SW480 (cell line): ENCODE measurements around the gene TUBGCP5.
"Not testable (repeated sequence)": the region's sequence is repeated elsewhere in the genome, so short reads cannot be mapped to it uniquely, and the experiment has no call there.

Experiments
- DNase-seq: peaks from one replicate; pipeline ENCODE4 v3.0.0-alpha.2; 2016; ENCODE audit warnings: low spot score

The TUBGCP5 gene

GRCh38 chr15:23041736-23042135, 2.4 kb upstream of the TUBGCP5 start:
- DNase-seq = not testable (repeated sequence)

DNA sequence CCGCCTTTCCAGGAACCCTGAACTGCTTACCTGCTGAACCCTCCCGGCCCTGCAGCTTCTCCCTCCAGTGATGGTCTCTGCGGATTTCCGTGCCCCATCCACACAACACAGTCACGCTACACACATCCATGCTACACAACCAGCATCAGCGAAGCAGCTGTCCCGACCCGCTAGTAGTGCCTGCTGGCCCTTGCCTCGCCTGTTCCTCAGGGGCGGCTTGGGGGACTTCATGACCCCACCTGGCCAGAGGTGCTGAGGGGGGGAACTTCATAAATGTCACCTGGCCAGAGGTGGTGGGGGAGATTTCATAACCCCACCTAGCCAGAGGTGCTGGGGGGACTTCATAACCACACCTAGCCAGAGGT, 530 bp upstream of the TUBGCP5 start:
- DNase-seq = no peak

- peak; percentile 41 for DNase-seq
These were observed 635 bp downstream of the TUBGCP5 start for GRCh38 chr15:23038726-23039142.

GRCh38 chr15:23035964-23036566, 3.3 kb downstream of the TUBGCP5 start:
- DNase-seq = peak; percentile 29

DNA sequence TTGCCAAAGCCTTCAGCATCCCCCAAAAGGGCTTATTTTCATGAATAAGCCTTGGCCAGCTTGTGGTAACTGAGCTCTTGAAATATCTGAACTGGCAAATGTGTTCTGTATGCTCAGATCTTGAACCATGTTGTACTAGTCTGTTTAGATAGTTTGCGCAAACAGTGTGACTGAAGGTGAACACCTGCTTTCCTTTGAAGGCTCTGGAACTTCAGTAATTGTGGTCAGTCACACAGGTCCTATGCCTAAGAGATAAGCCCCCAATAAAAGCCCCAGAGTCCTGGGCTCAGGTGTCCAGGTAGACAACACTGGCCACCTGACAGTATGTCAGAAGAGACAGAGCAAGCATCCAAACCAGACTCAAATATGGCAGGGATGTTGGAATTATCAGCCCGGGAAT, 5.4 kb downstream of the TUBGCP5 start:
- no peak for DNase-seq

DNA sequence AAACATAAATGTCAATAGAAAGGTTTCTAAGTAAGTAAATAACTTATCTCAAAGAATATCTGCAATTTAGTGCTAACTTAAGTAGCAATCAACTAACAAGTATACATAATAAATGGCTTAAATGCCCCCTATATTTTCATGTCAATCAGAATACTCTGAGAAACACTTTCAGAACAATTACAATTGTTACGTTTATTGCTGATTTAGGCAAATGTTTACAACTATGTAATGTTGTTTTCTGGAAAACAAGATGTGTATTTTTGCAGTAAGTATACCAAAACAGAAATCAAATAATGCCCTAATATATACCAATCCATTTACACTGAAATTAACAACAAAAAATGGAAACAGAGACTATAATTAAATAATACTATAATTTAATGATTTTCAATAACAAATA, 13.2 kb downstream of the TUBGCP5 start:
- DNase-seq = no peak

DNA sequence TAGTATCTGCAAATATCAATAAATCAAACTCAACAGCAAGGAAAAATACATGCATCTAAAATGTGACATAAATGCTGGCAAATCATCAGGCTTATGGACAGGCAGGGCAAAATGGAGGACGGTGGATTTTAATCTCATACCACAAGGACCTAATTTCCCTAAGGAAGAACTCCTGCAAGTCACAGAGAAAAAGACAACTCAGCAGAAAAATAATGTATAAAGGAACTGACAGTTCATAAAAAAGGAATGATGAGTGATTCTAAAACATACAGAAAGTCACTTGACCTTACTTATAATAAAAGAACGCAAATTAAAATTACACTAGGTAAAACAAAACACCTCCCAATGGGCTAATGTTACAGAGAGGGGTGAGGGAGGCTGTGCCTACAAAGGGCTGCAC, 17.2 kb downstream of the TUBGCP5 start:
- DNase-seq = no peak

DNA sequence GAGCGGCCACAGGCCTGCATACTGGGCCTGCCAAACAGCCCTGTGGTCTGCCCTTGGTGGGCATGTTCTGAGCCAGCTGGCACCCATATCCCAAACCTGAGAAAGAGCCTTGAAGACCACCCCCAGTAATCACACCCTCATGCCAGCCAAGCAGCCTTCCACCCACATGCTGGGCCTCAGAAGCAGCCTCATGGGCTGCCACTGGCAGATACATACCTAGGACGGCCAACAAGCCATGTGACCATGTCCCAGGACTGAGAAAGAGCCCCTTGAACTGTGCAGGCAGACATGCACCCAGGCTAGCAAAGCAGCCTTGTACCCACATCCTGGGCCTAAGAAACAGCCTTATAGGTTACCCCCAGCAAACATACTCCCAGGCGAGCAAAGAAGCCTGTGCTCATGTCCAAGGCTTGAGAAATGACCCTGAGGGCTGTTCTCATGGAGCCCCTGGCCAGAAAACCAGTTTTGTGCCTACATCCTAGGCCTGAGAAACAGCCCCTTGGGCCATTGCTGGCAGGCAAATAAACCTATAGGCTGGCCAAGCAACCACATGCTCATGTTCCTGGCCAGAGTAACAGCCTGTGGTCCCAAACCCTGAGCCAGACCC, 24.9 kb downstream of the TUBGCP5 start:
- DNase-seq = no peak

- DNase-seq = no peak
These were observed 25.7 kb downstream of the TUBGCP5 start for GRCh38 chr15:23013681-23014080.

- not testable (repeated sequence) for DNase-seq
These were observed 26.8 kb downstream of the TUBGCP5 start for GRCh38 chr15:23012616-23013015.

- no peak for DNase-seq
These were observed 35.6 kb downstream of the TUBGCP5 start for GRCh38 chr15:23003736-23004135.

DNA sequence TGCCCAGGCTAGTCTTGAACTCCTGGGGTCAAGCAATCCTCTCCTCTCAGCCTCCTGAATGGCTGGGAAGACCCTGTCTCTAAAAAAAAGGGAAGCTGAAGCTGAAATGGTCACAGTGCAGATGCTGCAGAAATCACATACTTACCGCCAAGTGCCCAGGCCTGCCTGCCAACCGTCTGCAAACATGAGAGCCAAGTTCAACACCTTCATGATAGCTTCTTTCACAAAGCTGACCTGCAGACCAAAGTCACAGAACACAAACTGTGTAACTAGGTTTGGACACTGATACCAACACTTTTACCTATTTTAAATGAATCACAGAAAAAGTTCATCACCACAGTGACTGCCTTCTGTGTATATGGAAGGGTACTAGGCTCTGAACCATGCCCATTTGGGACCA, 36.4 kb downstream of the TUBGCP5 start:
- DNase-seq = no peak

DNA sequence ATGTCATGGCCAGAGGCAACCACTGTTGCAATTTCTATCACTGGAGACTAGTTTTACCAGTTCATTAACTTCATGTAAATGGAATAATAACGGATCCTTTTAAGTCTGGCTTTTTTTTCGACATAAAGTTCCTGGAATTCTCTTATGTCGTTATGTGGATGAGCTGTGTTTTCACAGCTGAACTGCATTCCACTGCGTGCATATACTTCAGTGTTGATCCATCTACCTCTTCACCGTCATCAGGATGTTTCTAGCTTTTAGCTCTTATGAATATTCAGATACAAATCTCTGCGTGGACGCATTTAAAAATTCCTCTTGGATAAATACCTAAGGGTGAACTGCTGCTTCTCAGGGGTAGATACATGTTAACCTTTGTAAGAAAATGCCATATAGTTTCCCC, 43.6 kb downstream of the TUBGCP5 start:
- no peak for DNase-seq

- DNase-seq = no peak
These were observed 47.4 kb downstream of the TUBGCP5 start for GRCh38 chr15:22992024-22992326.

- peak; percentile 9 for DNase-seq
These were observed 49.5 kb downstream of the TUBGCP5 start for GRCh38 chr15:22989576-22990477.

GRCh38 chr15:22988811-22989210, 50.6 kb downstream of the TUBGCP5 start:
- DNase-seq = no peak

DNA sequence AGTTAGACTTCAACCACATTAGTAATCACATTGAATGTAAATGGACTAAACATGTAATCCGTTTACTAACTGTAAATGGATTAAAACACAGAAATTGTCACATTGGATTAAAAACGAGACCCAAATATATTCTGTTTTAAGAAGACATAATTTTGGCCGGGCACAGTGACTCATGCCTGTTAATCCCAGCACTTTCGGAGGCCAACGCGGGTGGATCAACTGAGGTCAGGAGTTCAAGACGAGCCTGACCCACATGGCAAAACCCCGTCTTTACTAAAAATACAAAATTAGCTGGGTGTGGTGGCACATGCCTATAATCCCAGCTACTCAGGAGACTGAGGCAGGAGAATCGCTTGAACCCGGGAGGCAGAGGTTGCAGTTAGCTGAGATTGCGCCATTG, 57.4 kb downstream of the TUBGCP5 start:
- not testable (repeated sequence) for DNase-seq

DNA sequence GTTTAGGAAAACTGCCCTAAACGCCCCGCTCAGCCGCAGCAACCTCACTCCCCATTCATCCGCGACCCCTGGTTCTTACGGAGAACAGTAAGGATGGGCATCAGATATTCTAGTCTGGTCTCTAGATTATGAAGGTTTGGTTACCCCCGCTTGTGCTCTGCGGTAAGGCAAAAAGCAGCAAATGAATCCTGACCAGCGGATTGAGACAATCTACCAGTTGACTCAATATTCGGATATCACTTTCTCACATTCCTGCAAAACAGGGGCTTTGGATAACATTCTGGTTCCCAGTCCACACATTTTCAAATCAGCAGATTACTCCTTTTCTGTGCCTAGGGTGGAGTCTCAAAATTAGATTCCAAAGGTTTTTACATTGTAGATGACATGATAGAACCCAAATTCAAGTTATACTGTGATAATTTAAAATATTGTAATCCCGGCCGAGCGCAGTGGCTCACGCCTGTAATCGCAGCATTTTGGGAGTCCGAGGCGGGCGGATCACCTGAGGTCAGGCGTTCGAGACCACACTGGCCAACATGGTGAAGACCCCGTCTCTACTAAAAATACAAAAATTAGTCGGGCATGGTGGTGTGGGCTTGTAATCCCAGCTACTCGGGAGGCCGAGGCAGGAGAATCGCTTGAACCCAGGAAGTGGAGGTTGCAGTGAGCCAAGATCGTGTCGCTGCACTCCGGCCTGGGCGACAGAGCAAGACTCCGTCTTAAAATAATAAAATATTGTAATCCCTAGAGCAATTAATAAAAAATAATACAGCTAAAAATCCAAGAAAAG, 58.1 kb downstream of the TUBGCP5 start:
- no peak for DNase-seq

GRCh38 chr15:22980189-22981050, 58.9 kb downstream of the TUBGCP5 start, which contains the start of gene CYFIP1:
TSS of gene CYFIP1 (minus strand) at chr15:22980368. CDS start at chr15:22947285, 33,083 bp downstream.
- DNase-seq = peak; percentile 76

DNA sequence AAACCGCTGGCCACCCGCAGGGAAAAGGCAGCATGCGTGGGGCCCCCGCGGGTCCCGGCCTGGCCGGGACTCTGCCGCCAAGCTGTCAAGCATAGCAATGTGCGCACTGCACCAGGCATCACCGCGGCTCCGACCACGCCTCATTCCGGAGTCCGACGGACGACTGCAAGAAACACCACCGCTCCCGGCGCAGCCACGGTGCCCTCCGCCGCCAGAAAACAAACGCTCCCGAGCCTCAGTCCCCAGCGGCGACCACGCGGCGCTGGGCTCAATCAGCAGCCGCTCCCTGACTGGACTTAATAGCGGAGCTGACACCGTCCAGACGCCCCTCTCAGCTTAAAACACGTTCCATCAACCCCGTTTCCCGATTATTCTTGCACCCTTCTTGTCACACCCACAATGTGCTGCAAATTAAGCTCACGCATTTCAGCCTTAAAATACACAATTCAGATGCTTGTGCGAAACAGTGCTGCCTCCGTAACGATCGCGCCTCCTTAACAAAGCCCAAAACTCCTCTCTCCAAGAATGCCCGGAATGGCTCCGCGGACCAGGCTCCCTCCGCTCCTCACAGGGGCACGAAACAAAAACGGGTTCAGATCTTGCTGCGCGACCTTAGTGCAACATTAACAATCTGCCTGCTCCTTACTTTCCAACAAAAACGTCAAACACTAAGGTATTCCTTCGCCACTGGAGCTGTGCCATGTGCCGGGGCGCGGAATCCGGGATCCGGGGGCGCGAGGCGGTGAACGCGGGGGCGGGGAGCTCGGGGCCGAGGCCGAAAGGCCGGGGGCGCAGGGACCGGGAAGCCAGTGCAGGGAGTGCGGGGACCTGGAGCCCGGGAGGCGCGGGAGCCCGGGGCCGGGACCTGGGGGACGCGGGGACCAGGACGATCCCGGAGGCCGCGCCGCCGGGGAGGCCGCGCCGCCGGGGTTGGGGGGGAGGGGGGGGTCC, 59.9 kb downstream of the TUBGCP5 start:
- DNase-seq = peak; percentile 40
